Hepatocyte (in vitro differentiated cells): Measurements from ENCODE around the gene F2. TPM values are rescaled to one million over a fixed set of nuclear protein-coding genes. Genes with fewer than 3 reads are reported as not detected.

Source experiments
- DNase-seq: peaks from one replicate; pipeline ENCODE4 v3.0.0-alpha.2; 2016; ENCODE audit warnings: low spot score
- H2AFZ ChIP-seq: fragments of 200-600 bp; sonication (generic); 2 replicates; pipeline ENCODE4 v1.6.0; 2016; ENCODE audit warnings: antibody characterized with exemption, mild to moderate bottlenecking
- H3K27ac ChIP-seq: fragments of 200-600 bp; sonication (generic); 2 replicates; pipeline ENCODE4 v1.5.1; 2016; ENCODE audit warnings: mild to moderate bottlenecking
- H3K27me3 ChIP-seq: fragments of 200-600 bp; sonication (generic); 2 replicates; pipeline ENCODE4 v1.6.1; 2016
- H3K36me3 ChIP-seq: fragments of 200-600 bp; sonication (generic); replicated peaks from 2 replicates; pipeline ENCODE4 v1.5.1; 2016; ENCODE audit warnings: low read depth; ENCODE audit not compliant: insufficient read depth
- H3K4me1 ChIP-seq: fragments of 200-600 bp; sonication (generic); 2 replicates; pipeline ENCODE4 v1.5.1; 2016; ENCODE audit warnings: mild to moderate bottlenecking, moderate library complexity; ENCODE audit not compliant: insufficient read depth
- H3K4me2 ChIP-seq: fragments of 200-600 bp; sonication (generic); 2 replicates; pipeline ENCODE4 v1.6.0; 2016
- H3K4me3 ChIP-seq: fragments of 200-600 bp; sonication (generic); 2 replicates; pipeline ENCODE4 v1.5.1; 2016; ENCODE audit warnings: mild to moderate bottlenecking
- H3K79me2 ChIP-seq: fragments of 200-600 bp; sonication (generic); 2 replicates; pipeline ENCODE4 v1.6.0; 2017; ENCODE audit warnings: mild to moderate bottlenecking
- H3K9me2 ChIP-seq: fragments of 200-600 bp; sonication (generic); replicated peaks from 2 replicates; pipeline ENCODE4 v1.6.0; 2017; ENCODE audit warnings: mild to moderate bottlenecking; ENCODE audit not compliant: insufficient read depth
- H3K9me3 ChIP-seq: fragments of 200-600 bp; sonication (generic); 2 replicates; pipeline ENCODE4 v1.5.1; 2016; ENCODE audit warnings: low read depth, mild to moderate bottlenecking
- H4K20me1 ChIP-seq: fragments of 200-600 bp; sonication (generic); 2 replicates; pipeline ENCODE4 v1.6.0; 2016; ENCODE audit warnings: mild to moderate bottlenecking; ENCODE audit not compliant: insufficient read depth, poor library complexity, severe bottlenecking
- EZH2 ChIP-seq: fragments of 200-600 bp; sonication (generic); IDR thresholded peaks from 2 replicates; pipeline ENCODE4 v1.6.1; 2016; ENCODE audit warnings: antibody characterized with exemption, mild to moderate bottlenecking, borderline replicate concordance
- EZH2phosphoT487 ChIP-seq: fragments of 200-600 bp; sonication (generic); IDR thresholded peaks from one replicate; pipeline ENCODE4 v1.6.1; 2018; ENCODE audit warnings: antibody characterized with exemption, mild to moderate bottlenecking, low read depth, moderate library complexity; ENCODE audit not compliant: unreplicated experiment, severe bottlenecking
- WGBS: methylation state at CpG from one replicate; pipeline ENCODE4 v1.1.6; 2016; ENCODE audit warnings: low lambda C conversion rate; ENCODE audit errors: missing lambda C conversion rate; 5-methylcytosine and 5-hydroxymethylcytosine counted together
- polyA plus RNA-seq: library from polyadenylated mRNA; unstranded; fragments of >200 nt; fragmentation: Nextera tagmentation; extraction: Ambion mirVana; gene quantifications from 2 replicates; pipeline ENCODE4 v1.2.1, GENCODE V29; 2016
- total RNA-seq: library from RNA; depleted of rRNA; stranded (reverse); fragments of >200 nt; gene quantifications from 2 replicates; pipeline ENCODE4 v1.2.3, GENCODE V29; 2014
- TF ChIP-seq, protein P1 (sequence below): fragments of 200-600 bp; sonication (generic); IDR thresholded peaks from 2 replicates; pipeline ENCODE4 v1.5.1; 2016; ENCODE audit warnings: antibody characterized with exemption, mild to moderate bottlenecking; ENCODE audit not compliant: poor library complexity

Gene F2
- total and polyA plus RNA-seq, 2 experiments from 2014 or later, result 79.7 to 111 TPM

DNA sequence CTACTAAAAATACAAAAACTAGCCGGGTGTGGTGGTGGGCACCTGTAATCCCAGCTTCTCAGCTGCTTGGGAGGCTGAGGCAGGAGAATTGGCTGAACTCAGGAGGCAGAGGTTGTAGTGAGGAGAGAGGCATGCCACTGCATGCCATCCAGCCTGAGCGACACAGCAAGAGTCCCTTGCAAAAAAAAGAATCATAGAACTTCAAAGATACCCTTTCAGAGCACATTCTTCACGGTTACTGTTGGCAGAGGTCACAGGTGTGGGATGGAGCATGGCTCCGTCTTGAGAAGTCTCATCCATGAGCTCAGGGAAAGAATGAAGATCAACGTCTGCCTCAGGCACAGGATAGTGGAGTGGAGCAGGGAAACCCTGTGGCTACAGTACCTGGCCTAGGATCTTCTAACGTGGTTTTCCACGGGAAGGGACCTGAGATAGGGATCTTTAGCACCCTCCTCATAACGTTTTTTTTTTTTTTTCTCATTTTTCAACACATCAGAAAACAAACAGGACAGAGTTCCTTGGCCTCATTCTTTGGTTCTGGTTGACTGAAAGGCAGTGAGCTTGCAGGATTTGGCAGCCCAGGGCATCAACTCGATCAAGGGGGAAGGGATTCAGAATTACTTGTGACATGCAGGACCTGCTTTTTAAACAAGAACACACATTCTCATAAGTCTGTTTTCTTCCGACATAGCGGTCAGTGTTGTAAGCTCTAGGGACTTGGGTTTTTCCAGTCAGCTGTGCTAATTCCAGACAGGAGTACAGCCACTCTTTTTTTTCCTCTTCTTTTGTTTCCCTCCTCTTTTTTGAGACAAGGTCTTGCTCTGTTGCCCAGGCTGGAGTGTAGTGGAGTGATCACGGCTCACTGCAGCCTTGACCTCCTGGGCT lies 22.8 kb downstream of the F2 start:
- H2AFZ ChIP-seq, result no peak overlapping the region
- no peaks in the 10 kb centered on the region for H3K9me3 ChIP-seq
- H3K79me2 ChIP-seq, result no peaks in the 10 kb centered on the region
- no peak overlapping the region for H3K4me2 ChIP-seq
- no peaks in the 10 kb centered on the region for H4K20me1 ChIP-seq
- WGBS, result 84% methylated on average over 12 of the region's 12 CpGs
- DNase-seq, result no peak
- H3K9me2 ChIP-seq, result no peaks in the 10 kb centered on the region
- TF ChIP-seq EZH2, result no peak
- TF ChIP-seq, protein P1, sequence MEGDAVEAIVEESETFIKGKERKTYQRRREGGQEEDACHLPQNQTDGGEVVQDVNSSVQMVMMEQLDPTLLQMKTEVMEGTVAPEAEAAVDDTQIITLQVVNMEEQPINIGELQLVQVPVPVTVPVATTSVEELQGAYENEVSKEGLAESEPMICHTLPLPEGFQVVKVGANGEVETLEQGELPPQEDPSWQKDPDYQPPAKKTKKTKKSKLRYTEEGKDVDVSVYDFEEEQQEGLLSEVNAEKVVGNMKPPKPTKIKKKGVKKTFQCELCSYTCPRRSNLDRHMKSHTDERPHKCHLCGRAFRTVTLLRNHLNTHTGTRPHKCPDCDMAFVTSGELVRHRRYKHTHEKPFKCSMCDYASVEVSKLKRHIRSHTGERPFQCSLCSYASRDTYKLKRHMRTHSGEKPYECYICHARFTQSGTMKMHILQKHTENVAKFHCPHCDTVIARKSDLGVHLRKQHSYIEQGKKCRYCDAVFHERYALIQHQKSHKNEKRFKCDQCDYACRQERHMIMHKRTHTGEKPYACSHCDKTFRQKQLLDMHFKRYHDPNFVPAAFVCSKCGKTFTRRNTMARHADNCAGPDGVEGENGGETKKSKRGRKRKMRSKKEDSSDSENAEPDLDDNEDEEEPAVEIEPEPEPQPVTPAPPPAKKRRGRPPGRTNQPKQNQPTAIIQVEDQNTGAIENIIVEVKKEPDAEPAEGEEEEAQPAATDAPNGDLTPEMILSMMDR, result no peak
- no peak for TF ChIP-seq EZH2phosphoT487
- no peaks in the 10 kb centered on the region for H3K36me3 ChIP-seq
- no peaks in the 10 kb centered on the region for H3K27me3 ChIP-seq
- H3K27ac ChIP-seq, result no peak overlapping the region
- H3K4me3 ChIP-seq, result no peak overlapping the region
- no peaks in the 10 kb centered on the region for H3K4me1 ChIP-seq

- no peaks in the 10 kb centered on the region for H3K79me2 ChIP-seq
- H3K27ac ChIP-seq, result no peak overlapping the region
- H2AFZ ChIP-seq, result no peak overlapping the region
- no peaks in the 10 kb centered on the region for H3K4me1 ChIP-seq
- WGBS, result 97% methylated on average over 2 of the region's 2 CpGs
- H3K36me3 ChIP-seq, result no peaks in the 10 kb centered on the region
- no peaks in the 10 kb centered on the region for H4K20me1 ChIP-seq
- TF ChIP-seq, protein P1, result no peak
- TF ChIP-seq EZH2phosphoT487 (no peak), EZH2 (no peak)
- H3K9me2 ChIP-seq, result no peaks in the 10 kb centered on the region
- no peak overlapping the region for H3K4me3 ChIP-seq
- DNase-seq, result no peak
- H3K4me2 ChIP-seq, result no peak overlapping the region
- H3K27me3 ChIP-seq, result no peaks in the 10 kb centered on the region
- no peaks in the 10 kb centered on the region for H3K9me3 ChIP-seq
Measured at GRCh38 chr11:46743043-46743442, 24.0 kb downstream of the F2 start.

GRCh38 chr11:46743693-46744339 lies 24.8 kb downstream of the F2 start:
- no peak overlapping the region for H3K27ac ChIP-seq

More at GRCh38 chr11:46743693-46744339, 24.8 kb downstream of the F2 start:
- H4K20me1 ChIP-seq, result no peaks in the 10 kb centered on the region
- no peaks in the 10 kb centered on the region for H3K36me3 ChIP-seq
- TF ChIP-seq, protein P1, result no peak
- no peak for TF ChIP-seq EZH2phosphoT487
- no peak for TF ChIP-seq EZH2
- no peaks in the 10 kb centered on the region for H3K27me3 ChIP-seq
- DNase-seq, result no peak
- H3K4me3 ChIP-seq, result no peak overlapping the region
- H3K4me1 ChIP-seq, result no peaks in the 10 kb centered on the region
- no peak overlapping the region for H3K4me2 ChIP-seq
- no peaks in the 10 kb centered on the region for H3K9me3 ChIP-seq
- WGBS, result 81% methylated on average over 10 of the region's 10 CpGs
- H2AFZ ChIP-seq, result no peak overlapping the region
- H3K79me2 ChIP-seq, result no peaks in the 10 kb centered on the region
- H3K9me2 ChIP-seq, result no peaks in the 10 kb centered on the region
